Measurements from ENCODE around the gene HMX1.

The HMX1 gene

GRCh38 chr4:8842614-8843013 lies 29.0 kb downstream of the HMX1 start:
- H3K27ac ChIP-seq: no peak overlapping the region
- TF ChIP-seq CTCF (IDR thresholded peaks at IDR 0.05): no peak
- no peak for TF ChIP-seq ZFX (IDR thresholded peaks at IDR 0.05; ENCODE audit: borderline replicate concordance)

DNA sequence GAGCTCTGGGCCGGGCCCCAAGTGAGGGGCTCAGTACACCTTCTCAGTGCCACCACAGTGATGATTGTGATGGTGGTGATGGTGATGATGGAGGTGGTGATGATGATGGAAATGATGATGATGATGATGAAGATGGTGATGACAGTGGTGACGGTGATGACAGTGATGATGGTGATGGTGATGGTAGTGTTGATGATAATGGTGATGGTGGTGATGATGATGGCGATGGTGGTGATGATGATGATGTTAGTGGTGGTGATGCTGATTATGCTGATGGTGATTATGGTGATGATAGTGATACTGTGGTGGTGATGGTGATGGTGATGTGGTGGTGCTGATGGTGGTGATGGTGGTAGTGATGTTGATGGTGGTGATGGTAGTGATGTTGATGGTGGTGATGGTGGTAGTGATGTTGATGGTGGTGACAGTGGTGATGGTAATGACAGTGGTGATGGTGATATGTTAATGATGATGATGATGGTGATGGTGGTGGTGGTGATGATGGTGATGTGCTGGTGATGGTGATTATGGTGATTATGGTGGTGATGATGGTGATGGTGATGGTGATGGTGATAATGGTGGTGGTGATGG lies 29.9 kb downstream of the HMX1 start:
- TF ChIP-seq ZFX (IDR thresholded peaks at IDR 0.05; ENCODE audit: borderline replicate concordance): no peak
- TF ChIP-seq CTCF (IDR thresholded peaks at IDR 0.05): no peak
- H3K27ac ChIP-seq: no peak overlapping the region

DNA sequence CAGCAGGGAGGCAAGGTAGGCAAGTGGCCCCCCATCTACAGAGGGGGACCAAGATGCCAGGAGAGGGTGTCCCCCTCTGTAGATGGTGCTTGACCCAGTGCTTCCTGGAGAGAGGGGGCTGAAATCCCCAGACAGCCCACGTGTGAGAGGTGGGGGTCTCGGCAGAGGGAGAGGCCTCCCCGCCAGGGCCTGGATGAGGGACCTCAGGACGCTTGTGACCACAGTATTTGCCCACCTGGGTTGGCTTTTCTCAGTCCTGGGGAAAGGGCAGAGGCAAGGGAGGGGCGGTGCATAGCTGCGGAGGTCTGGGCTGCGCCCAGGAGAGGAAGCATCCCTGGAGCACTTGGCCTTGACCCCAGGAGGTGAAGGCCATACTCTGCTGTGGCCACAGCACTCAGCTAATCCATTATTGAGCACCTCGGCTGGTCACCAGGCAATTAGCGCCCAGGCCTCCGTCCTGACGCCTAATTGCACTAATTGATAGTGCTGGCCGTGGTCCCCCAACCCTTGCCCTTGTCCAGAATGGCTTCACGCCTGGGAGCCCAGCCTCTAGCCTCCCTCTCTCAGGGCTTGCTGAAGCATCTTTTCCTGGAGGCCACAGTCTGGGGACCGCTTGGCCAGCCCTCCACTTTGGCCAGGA lies 30.7 kb downstream of the HMX1 start:
- TF ChIP-seq CTCF (IDR thresholded peaks at IDR 0.05) (no peak), ZFX (IDR thresholded peaks at IDR 0.05; ENCODE audit: borderline replicate concordance) (no peak)
- no peak overlapping the region for H3K27ac ChIP-seq

DNA sequence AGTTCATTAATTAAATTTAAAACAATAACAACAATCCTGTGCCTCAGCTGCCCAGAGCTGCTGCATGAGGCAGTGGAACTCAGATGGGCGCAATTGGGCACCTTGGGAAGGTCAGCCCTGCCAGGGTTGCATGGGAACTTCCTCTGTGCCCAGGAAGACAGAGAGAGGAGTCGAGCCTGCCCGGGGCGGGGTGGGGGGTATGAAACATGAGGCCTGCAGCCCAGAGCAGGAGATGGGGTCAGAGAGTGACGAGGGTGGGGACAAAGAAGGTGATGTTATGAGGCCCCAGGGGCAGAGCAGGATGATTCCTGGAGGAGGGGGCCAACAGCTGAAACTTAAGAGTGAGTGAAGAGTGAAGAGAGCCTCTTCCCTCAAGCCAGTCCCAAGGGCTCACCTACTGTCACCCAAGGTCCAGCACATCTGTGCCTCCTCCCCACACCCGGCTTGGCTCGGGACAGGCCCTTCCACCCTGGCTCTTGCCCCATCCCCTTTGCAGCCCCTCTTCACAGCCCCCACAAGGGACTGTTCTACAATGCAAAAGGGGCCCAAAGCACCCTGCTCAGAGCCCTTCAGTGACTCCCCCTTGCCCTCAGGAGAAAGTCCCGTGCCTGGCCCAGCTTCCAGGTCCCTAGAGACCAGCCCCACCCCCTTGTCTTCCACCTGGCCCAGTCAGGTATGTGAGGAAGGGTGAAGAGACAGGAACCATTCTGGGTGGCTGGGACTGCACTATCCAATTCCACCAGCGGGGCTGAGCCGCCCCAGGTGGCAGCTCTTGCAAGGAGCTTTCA lies 31.4 kb downstream of the HMX1 start:
- no peak overlapping the region for H3K27ac ChIP-seq
- TF ChIP-seq ZFX (IDR thresholded peaks at IDR 0.05; ENCODE audit: borderline replicate concordance) (no peak), CTCF (IDR thresholded peaks at IDR 0.05) (no peak)

GRCh38 chr4:8838961-8839431 lies 32.6 kb downstream of the HMX1 start:
- TF ChIP-seq ZFX (IDR thresholded peaks at IDR 0.05; ENCODE audit: borderline replicate concordance) (no peak), CTCF (IDR thresholded peaks at IDR 0.05) (no peak)
- H3K27ac ChIP-seq: no peak overlapping the region

DNA sequence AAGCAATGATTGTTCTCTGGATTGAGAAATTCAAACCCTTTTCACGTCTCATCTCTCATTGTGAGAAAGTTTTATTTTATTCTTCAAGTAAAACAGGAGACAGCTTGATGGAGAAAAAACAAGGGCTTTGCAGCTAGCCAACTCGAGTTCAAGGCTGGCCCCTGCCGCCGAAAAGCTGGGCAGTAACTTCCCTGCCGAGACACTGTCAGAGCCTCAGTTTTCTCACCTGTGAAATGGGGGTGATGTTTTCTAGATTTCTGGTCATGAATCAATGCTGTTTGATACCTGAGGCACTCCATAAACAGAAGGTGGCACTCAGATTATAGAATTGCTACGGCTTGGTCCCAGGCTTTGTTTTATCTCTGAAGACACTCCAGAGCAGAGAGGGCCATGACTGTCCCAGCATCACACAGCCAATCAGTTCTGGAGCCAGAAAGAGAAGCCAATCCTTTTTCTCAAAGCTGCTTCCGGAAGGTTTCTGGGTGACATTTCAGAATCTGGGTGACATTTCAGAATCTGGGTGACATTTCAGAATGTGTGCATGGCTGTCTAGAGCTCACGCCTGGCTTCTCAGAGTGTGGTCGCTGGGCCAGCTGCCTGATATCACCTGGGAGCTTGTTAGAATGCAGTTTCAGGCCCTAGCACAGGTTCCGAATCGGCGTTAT lies 33.2 kb downstream of the HMX1 start:
- no peak for TF ChIP-seq ZFX (IDR thresholded peaks at IDR 0.05; ENCODE audit: borderline replicate concordance)
- TF ChIP-seq CTCF (IDR thresholded peaks at IDR 0.05): no peak
- H3K27ac ChIP-seq: no peak overlapping the region

Measured in 22Rv1 (cell line).